T-cell (primary cell): Measurements from ENCODE around the gene ZNF287. TPM values are rescaled to one million over a fixed set of nuclear protein-coding genes. Genes with fewer than 3 reads are reported as not detected.

Experiments used
- ATAC-seq, 4 experiments: fragments of 200-7000 bp in 3 of 4; fragments of 150-1000 bp in 1 of 4; cut with Tn5 transposase; replicated peaks in 1 of 4; 1 replicate in 3 of 4; 2 replicates in 1 of 4; pipeline ENCODE4 v1.10.0; 2021; ENCODE audit warnings: moderate library complexity in 3 of 4, mild to moderate bottlenecking in 2 of 4, moderate number of reproducible peaks in 1 of 4
- CTCF ChIA-PET, 2 donors: fragments of 300-600 bp; sonication (Branson Sonifier 250); formaldehyde crosslinking; loops; one replicate each; lab custom pipeline; 2022; ENCODE audit warnings: antibody characterized with exemption in 2 of 2; lab: Charles Lee
- POLR2A ChIA-PET, 2 donors: fragments of 300-600 bp; sonication (Branson Sonifier 250); formaldehyde crosslinking; loops; one replicate each; lab custom pipeline; 2022; ENCODE audit warnings: antibody characterized with exemption in 2 of 2; lab: Charles Lee
- DNase-seq, 35 experiments: peaks; one replicate each; pipeline versions ENCODE4 v3.0.0 to v3.0.0-alpha.2; 2013 to 2023
- H3K27ac ChIP-seq: one replicate; pipeline ENCODE4 v1.5.1; 2013; ENCODE audit warnings: low read length
- H3K27me3 ChIP-seq, 2 experiments: replicated peaks in 1 of 2; 1 replicate in 1 of 2; 2 replicates in 1 of 2; pipeline versions ENCODE4 v1.6.1 to v1.7.0; 2013; ENCODE audit warnings: low read length in 1 of 2, mixed read lengths in 1 of 2; ENCODE audit not compliant: control insufficient read depth in 2 of 2, insufficient read depth in 2 of 2; ENCODE audit errors: extremely low read depth in 1 of 2
- H3K36me3 ChIP-seq, 2 donors: 1 replicate in 1 of 2; 2 replicates in 1 of 2; pipeline versions ENCODE4 v1.6.1 to v1.7.0; 2013; ENCODE audit warnings: low read length in 1 of 2; ENCODE audit not compliant: control insufficient read depth in 2 of 2, insufficient read depth in 1 of 2; ENCODE audit errors: extremely low read depth in 1 of 2
- H3K4me1 ChIP-seq, 2 experiments: 1 replicate in 1 of 2; 2 replicates in 1 of 2; pipeline versions ENCODE4 v1.6.1 to v1.7.0; 2013; ENCODE audit warnings: low read length in 2 of 2, mixed read lengths in 1 of 2; ENCODE audit not compliant: insufficient read depth in 2 of 2, control insufficient read depth in 1 of 2; ENCODE audit errors: extremely low read depth in 1 of 2
- H3K4me3 ChIP-seq, 2 donors: 1 replicate in 1 of 2; 2 replicates in 1 of 2; pipeline versions ENCODE4 v1.5.1 to v1.7.0; 2013; ENCODE audit warnings: mild to moderate bottlenecking in 2 of 2, low read length in 1 of 2, moderate library complexity in 1 of 2; ENCODE audit not compliant: control insufficient read depth in 1 of 2; ENCODE audit errors: extremely low read depth in 1 of 2
- H3K9me3 ChIP-seq: 2 replicates; pipeline ENCODE4 v1.7.0; 2013
- H3K27ac Mint-ChIP-seq, 2 donors: one replicate each; pipeline ENCODE4 v1.8.0; 2020 to 2021; ENCODE audit warnings: mild to moderate bottlenecking in 2 of 2, mixed read lengths in 2 of 2
- H3K27me3 Mint-ChIP-seq, 2 donors: one replicate each; pipeline ENCODE4 v1.8.0; 2021 to 2022; ENCODE audit warnings: mixed read lengths in 2 of 2
- H3K36me3 Mint-ChIP-seq: one replicate; pipeline ENCODE4 v1.8.0; 2021; ENCODE audit warnings: mixed read lengths
- H3K4me1 Mint-ChIP-seq, 3 donors: one replicate each; pipeline ENCODE4 v1.8.0; 2020 to 2022; ENCODE audit warnings: mixed read lengths in 3 of 3, mild to moderate bottlenecking in 1 of 3
- H3K4me3 Mint-ChIP-seq, 3 donors: one replicate each; pipeline ENCODE4 v1.8.0; 2020 to 2022; ENCODE audit warnings: mild to moderate bottlenecking in 3 of 3, mixed read lengths in 3 of 3, moderate library complexity in 3 of 3
- H3K9me3 Mint-ChIP-seq, 3 donors: one replicate each; pipeline ENCODE4 v1.8.0; 2020 to 2022; ENCODE audit warnings: mixed read lengths in 3 of 3
- WGBS: methylation state at CpG from one replicate; pipeline ENCODE4 v1.1.5; 2013; ENCODE audit warnings: missing lambda C conversion rate; ENCODE audit not compliant: insufficient coverage; 5-methylcytosine and 5-hydroxymethylcytosine counted together
- total RNA-seq, 35 experiments: library from RNA in 6 of 35; stranded (reverse) in 6 of 35; fragments of 120-200 nt in 1 of 35; gene quantifications; one replicate each; pipeline versions ENCODE4 v1.2.1 to v1.2.4 and lab custom pipeline; 2013 to 2026

The ZNF287 gene
- total RNA-seq, 5 donors from 2014 or later (not counting 1 experiment from before 2014, with no cell fraction given) = 11.1 to 23.6 (median 18.8) TPM

- Histone ChIP-seq H3K4me3 (no peak overlapping the region), H3K9me3 (no peaks in the 10 kb centered on the region), H3K36me3 (no peaks in the 10 kb centered on the region), H3K4me1 (peaks cover 0 to 6% of the 10 kb centered on the region in 2 experiments), H3K27ac (no peak overlapping the region), H3K27me3 (peaks cover 0 to 37% of the 10 kb centered on the region in 2 experiments)
- Mint-ChIP-seq H3K4me3 (no peak overlapping the region), H3K27me3 (peaks cover 20 to 34% of the 10 kb centered on the region in 2 donors), H3K27ac (no peak overlapping the region), H3K9me3 (no peaks in the 10 kb centered on the region), H3K36me3 (no peaks in the 10 kb centered on the region), H3K4me1 (peaks cover 2 to 6% (median 3%) of the 10 kb centered on the region in 3 donors)
- ATAC-seq (peak; percentile 84 to 96 (median 90)), DNase-seq (peak; percentile 12 to 84 (median 46))
- CTCF ChIA-PET = interaction anchor here (0.6 to 3.4 kb wide), 12 partner anchors 10 to 216 kb away, joined by 3 to 30 read pairs (median 5); partner anchors contain the start of gene CENPV (in 1 of the 2)
- POLR2A ChIA-PET = interaction anchor here in 1 of 2 donors (0.5 kb wide), 1 partner anchor 21 kb away, joined by 3 read pairs; no protein-coding TSS in a partner anchor
- WGBS = 33% methylated on average over 6 of the region's 7 CpGs
Observed at GRCh38 chr17:16521070-16521727, 47.8 kb downstream of the ZNF287 start.

- Histone ChIP-seq H3K27ac (no peak overlapping the region), H3K4me1 (peaks cover 0 to 6% of the 10 kb centered on the region in 2 experiments), H3K27me3 (peaks cover 0 to 44% of the 10 kb centered on the region in 2 experiments), H3K36me3 (no peaks in the 10 kb centered on the region), H3K4me3 (no peak overlapping the region), H3K9me3 (no peaks in the 10 kb centered on the region)
- H3K27me3 Mint-ChIP-seq = peaks cover 26 to 37% of the 10 kb centered on the region in 2 donors
- H3K27ac Mint-ChIP-seq = no peak overlapping the region
- no peaks in the 10 kb centered on the region for H3K36me3 Mint-ChIP-seq
- DNase-seq = no peak
- H3K4me1 Mint-ChIP-seq = peaks cover 2 to 6% (median 3%) of the 10 kb centered on the region in 3 donors
- ChIA-PET CTCF (interaction anchor here (0.6 to 1.2 kb wide), 4 partner anchors 12 to 127 kb away, joined by 3 to 10 read pairs (median 4); no protein-coding TSS in a partner anchor), POLR2A (interaction anchor here in 1 of 2 donors (0.6 kb wide), 1 partner anchor 18 kb away, joined by 4 read pairs; no protein-coding TSS in a partner anchor)
- no peak for ATAC-seq
- no peak overlapping the region for H3K4me3 Mint-ChIP-seq
- H3K9me3 Mint-ChIP-seq = no peaks in the 10 kb centered on the region
Observed at GRCh38 chr17:16519021-16519420, 50.0 kb downstream of the ZNF287 start.

GRCh38 chr17:16517477-16517876 lies 51.5 kb downstream of the ZNF287 start:
- H3K36me3 ChIP-seq = no peaks in the 10 kb centered on the region
- H3K27ac ChIP-seq = no peak overlapping the region
- H3K9me3 Mint-ChIP-seq = no peaks in the 10 kb centered on the region
- no peaks in the 10 kb centered on the region for H3K36me3 Mint-ChIP-seq
- peaks cover 26 to 37% of the 10 kb centered on the region in 2 donors for H3K27me3 Mint-ChIP-seq
- POLR2A ChIA-PET = no interaction called here
- H3K4me1 Mint-ChIP-seq = peaks cover 2 to 6% (median 3%) of the 10 kb centered on the region in 3 donors
- H3K4me3 ChIP-seq = no peak overlapping the region
- H3K9me3 ChIP-seq = no peaks in the 10 kb centered on the region
- peaks cover 0 to 44% of the 10 kb centered on the region in 2 experiments for H3K27me3 ChIP-seq
- H3K4me1 ChIP-seq = peaks cover 0 to 6% of the 10 kb centered on the region in 2 experiments
- no peak overlapping the region for H3K27ac Mint-ChIP-seq
- CTCF ChIA-PET = interaction anchor here (0.5 to 1.1 kb wide), 2 partner anchors 18 to 32 kb away, joined by 3 to 4 read pairs; no protein-coding TSS in a partner anchor
- no peak for ATAC-seq
- WGBS = 77% methylated on average over 6 of the region's 7 CpGs
- no peak overlapping the region for H3K4me3 Mint-ChIP-seq
- DNase-seq = no peak

GRCh38 chr17:16516594-16517051 lies 52.4 kb downstream of the ZNF287 start:
- no peak overlapping the region for H3K4me3 Mint-ChIP-seq
- no peak overlapping the region for H3K27ac Mint-ChIP-seq
- H3K27ac ChIP-seq = no peak overlapping the region
- no peaks in the 10 kb centered on the region for H3K9me3 ChIP-seq
- DNase-seq = no peak
- peaks cover 0 to 6% of the 10 kb centered on the region in 2 experiments for H3K4me1 ChIP-seq
- ChIA-PET POLR2A (no interaction called here), CTCF (interaction anchor here in 1 of 2 donors (1.1 kb wide), 1 partner anchor 19 kb away, joined by 3 read pairs; no protein-coding TSS in a partner anchor)
- H3K4me1 Mint-ChIP-seq = peaks cover 2 to 13% (median 3%) of the 10 kb centered on the region in 3 donors
- no peaks in the 10 kb centered on the region for H3K9me3 Mint-ChIP-seq
- peaks cover 26 to 37% of the 10 kb centered on the region in 2 donors for H3K27me3 Mint-ChIP-seq
- H3K36me3 Mint-ChIP-seq = no peaks in the 10 kb centered on the region
- no peaks in the 10 kb centered on the region for H3K36me3 ChIP-seq
- peaks cover 0 to 44% of the 10 kb centered on the region in 2 experiments for H3K27me3 ChIP-seq
- WGBS = 67% methylated on average over 5 of the region's 16 CpGs
- ATAC-seq = no peak
- no peak overlapping the region for H3K4me3 ChIP-seq

GRCh38 chr17:16515933-16516332 lies 53.1 kb downstream of the ZNF287 start:
- Histone ChIP-seq H3K4me1 (peaks cover 0 to 2% of the 10 kb centered on the region in 2 experiments), H3K27me3 (peaks cover 0 to 40% of the 10 kb centered on the region in 2 experiments), H3K4me3 (no peak overlapping the region), H3K9me3 (no peaks in the 10 kb centered on the region), H3K36me3 (no peaks in the 10 kb centered on the region), H3K27ac (no peak overlapping the region)
- no peak for ATAC-seq
- H3K36me3 Mint-ChIP-seq = no peaks in the 10 kb centered on the region
- no peaks in the 10 kb centered on the region for H3K9me3 Mint-ChIP-seq
- POLR2A ChIA-PET = no interaction called here
- no peak overlapping the region for H3K4me3 Mint-ChIP-seq
- H3K27ac Mint-ChIP-seq = no peak overlapping the region
- DNase-seq = no peak
- peaks cover 0 to 8% (median 0%) of the 10 kb centered on the region in 3 donors for H3K4me1 Mint-ChIP-seq
- 75% methylated on average over 4 of the region's 4 CpGs for WGBS
- CTCF ChIA-PET = no interaction called here
- peaks cover 26 to 33% of the 10 kb centered on the region in 2 donors for H3K27me3 Mint-ChIP-seq

- no peaks in the 10 kb centered on the region for H3K36me3 Mint-ChIP-seq
- no peak overlapping the region for H3K4me3 ChIP-seq
- WGBS = 85% methylated on average over 6 of the region's 6 CpGs
- no peak for ATAC-seq
- peaks cover 0 to 28% of the 10 kb centered on the region in 2 experiments for H3K27me3 ChIP-seq
- no peak overlapping the region for H3K27ac Mint-ChIP-seq
- H3K4me1 ChIP-seq = no peaks in the 10 kb centered on the region
- ChIA-PET POLR2A (no interaction called here), CTCF (interaction anchor here in 1 of 2 donors (0.6 kb wide), 1 partner anchor 22 kb away, joined by 3 read pairs; no protein-coding TSS in a partner anchor)
- H3K4me3 Mint-ChIP-seq = no peak overlapping the region
- no peak for DNase-seq
- no peaks in the 10 kb centered on the region for H3K36me3 ChIP-seq
- H3K9me3 Mint-ChIP-seq = no peaks in the 10 kb centered on the region
- H3K27me3 Mint-ChIP-seq = peaks cover 19 to 24% of the 10 kb centered on the region in 2 donors
- H3K27ac ChIP-seq = no peak overlapping the region
- H3K4me1 Mint-ChIP-seq = peaks cover 0 to 7% (median 0%) of the 10 kb centered on the region in 3 donors
- H3K9me3 ChIP-seq = no peaks in the 10 kb centered on the region
Observed at GRCh38 chr17:16513873-16514272, 55.1 kb downstream of the ZNF287 start.
